Kidney epithelial cell (primary cell): ENCODE results near the gene SMARCB1. TPM values are rescaled to one million over a fixed set of nuclear protein-coding genes. Genes with fewer than 3 reads are reported as not detected.
A peak's percentile ranks its signal among the peaks of the same experiment; 100 is the strongest.

ENCODE experiments used
- DNase-seq: peaks from one replicate; pipeline ENCODE4 v3.0.0-alpha.2; 2010; ENCODE audit warnings: low read depth
- H3K27me3 ChIP-seq: 2 replicates; pipeline ENCODE4 v1.6.0; 2011; ENCODE audit warnings: low read length; ENCODE audit not compliant: control insufficient read depth, insufficient read depth
- H3K36me3 ChIP-seq: 2 replicates; pipeline ENCODE4 v1.5.1; 2011; ENCODE audit warnings: low read length; ENCODE audit not compliant: control insufficient read depth, insufficient read depth
- H3K4me3 ChIP-seq: 2 replicates; pipeline ENCODE4 v1.5.1; 2011; ENCODE audit warnings: low read depth, mild to moderate bottlenecking, control low read depth, low read length
- total RNA-seq: library from RNA; depleted of rRNA; stranded (reverse); fragments of >200 nt; gene quantifications from 2 replicates; pipeline ENCODE4 v1.2.3, GENCODE V29; 2015
- TF ChIP-seq, protein P1 (sequence below): IDR thresholded peaks from 2 replicates; pipeline ENCODE4 v1.5.1; 2011; ENCODE audit warnings: mild to moderate bottlenecking, moderate library complexity, low read length, control low read depth, inconsistent platforms; ENCODE audit not compliant: insufficient read depth, poor library complexity, severe bottlenecking

The SMARCB1 gene
- total RNA-seq, 1 donor from 2014 or later, result 168 TPM

DNA sequence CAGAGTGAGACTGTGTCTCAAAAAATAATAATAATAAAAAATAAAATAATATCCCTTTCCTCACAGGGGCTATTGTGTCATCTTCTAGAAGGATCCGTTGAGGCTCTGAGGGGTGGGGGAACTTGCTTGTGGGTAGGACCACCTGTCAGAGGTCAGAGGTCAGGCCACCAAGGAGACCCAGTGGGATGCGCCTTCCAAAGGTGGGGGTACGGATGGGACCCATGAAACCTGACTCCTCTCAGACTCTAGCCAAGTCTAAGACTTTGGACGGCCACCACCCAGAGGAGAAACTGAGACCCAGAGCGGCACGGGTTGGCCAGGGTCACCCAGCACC, 14.5 kb upstream of the SMARCB1 start:
- H3K27me3 ChIP-seq, result no peaks in the 10 kb centered on the region
- no peaks in the 10 kb centered on the region for H3K36me3 ChIP-seq
- DNase-seq, result no peak
- peak overlapping the region; percentile 42 for H3K4me3 ChIP-seq
- TF ChIP-seq, protein P1, sequence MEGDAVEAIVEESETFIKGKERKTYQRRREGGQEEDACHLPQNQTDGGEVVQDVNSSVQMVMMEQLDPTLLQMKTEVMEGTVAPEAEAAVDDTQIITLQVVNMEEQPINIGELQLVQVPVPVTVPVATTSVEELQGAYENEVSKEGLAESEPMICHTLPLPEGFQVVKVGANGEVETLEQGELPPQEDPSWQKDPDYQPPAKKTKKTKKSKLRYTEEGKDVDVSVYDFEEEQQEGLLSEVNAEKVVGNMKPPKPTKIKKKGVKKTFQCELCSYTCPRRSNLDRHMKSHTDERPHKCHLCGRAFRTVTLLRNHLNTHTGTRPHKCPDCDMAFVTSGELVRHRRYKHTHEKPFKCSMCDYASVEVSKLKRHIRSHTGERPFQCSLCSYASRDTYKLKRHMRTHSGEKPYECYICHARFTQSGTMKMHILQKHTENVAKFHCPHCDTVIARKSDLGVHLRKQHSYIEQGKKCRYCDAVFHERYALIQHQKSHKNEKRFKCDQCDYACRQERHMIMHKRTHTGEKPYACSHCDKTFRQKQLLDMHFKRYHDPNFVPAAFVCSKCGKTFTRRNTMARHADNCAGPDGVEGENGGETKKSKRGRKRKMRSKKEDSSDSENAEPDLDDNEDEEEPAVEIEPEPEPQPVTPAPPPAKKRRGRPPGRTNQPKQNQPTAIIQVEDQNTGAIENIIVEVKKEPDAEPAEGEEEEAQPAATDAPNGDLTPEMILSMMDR, result no peak

DNA sequence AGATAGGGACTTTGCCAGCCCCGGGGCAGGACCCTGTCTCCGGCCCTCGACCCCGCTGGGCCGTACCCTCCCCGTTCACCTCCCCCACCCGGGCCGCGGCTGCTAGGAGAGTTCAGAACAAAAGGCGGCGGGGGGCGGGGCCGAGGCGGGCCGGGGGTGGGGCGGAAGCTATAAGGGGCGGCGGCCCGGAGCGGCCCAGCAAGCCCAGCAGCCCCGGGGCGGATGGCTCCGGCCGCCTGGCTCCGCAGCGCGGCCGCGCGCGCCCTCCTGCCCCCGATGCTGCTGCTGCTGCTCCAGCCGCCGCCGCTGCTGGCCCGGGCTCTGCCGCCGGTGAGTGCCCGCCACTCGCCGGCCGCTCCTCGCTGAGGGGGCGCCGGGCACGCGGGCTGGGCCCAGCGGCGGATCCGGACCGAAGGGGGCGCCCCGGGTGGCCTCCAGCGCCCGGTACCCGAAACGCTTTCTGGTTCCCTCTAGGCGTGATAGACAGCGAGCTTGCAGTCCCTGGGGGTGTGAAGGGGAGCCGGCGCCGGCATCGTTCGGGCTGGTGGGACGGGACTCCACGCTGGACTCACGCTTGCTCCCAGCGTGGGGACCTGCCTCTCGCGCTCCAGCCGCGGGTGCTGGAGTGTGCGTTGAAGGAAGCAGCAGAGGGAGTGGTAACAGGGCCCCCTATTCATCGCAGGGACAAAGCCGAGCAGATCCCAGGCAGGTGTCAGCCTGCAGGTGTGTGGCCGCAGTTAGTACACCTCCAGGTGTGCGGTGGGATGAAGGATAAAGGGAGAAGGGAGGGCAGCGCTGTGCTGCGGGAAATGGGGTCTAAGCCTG, 13.9 kb upstream of the SMARCB1 start, which contains the start of gene MMP11:
Gene MMP11 (plus strand): TSS at position 201 of the 825 bp plus-strand sequence. CDS start 22 bp downstream, at position 223.
- Histone ChIP-seq H3K36me3 (no peaks in the 10 kb centered on the region), H3K4me3 (peak within 1 kb of the TSS; percentile 42), H3K27me3 (no peaks in the 10 kb centered on the region)
- TF ChIP-seq, protein P1, result no peak
- no peak for DNase-seq

DNA sequence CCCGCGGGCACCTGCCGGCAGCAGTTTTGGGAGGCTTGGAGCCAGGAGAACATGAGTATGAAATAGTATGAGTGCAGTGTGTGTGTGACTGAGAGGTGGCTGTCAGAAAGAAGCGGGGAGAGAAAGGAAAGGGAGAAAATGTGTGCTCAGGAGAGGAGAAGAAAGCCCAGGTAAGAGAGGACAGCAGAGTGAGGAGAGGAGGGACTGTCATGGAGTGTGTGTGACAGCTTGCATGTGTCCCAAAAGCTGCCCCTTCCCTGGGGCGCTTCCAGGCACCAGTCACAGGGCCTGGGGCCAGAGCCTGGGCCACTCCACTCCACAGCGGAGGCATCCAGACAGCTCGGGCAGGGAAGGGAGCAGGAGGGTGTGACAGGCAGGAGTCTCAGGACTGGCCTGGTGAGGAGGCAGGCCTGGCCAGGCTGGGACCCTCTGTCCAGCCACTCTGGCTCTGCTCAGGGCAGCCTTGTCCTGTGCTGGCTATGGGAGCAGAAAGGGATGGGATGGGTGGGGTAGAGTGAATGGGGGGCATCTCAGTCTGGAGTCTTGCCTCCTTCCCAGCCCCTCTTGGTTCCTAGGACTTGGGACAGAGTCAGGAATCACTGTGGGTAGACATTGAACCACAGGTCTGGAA, 13.2 kb upstream of the SMARCB1 start:
- Histone ChIP-seq H3K4me3 (no peak overlapping the region), H3K36me3 (no peaks in the 10 kb centered on the region), H3K27me3 (no peaks in the 10 kb centered on the region)
- no peak for DNase-seq
- TF ChIP-seq, protein P1, result no peak

DNA sequence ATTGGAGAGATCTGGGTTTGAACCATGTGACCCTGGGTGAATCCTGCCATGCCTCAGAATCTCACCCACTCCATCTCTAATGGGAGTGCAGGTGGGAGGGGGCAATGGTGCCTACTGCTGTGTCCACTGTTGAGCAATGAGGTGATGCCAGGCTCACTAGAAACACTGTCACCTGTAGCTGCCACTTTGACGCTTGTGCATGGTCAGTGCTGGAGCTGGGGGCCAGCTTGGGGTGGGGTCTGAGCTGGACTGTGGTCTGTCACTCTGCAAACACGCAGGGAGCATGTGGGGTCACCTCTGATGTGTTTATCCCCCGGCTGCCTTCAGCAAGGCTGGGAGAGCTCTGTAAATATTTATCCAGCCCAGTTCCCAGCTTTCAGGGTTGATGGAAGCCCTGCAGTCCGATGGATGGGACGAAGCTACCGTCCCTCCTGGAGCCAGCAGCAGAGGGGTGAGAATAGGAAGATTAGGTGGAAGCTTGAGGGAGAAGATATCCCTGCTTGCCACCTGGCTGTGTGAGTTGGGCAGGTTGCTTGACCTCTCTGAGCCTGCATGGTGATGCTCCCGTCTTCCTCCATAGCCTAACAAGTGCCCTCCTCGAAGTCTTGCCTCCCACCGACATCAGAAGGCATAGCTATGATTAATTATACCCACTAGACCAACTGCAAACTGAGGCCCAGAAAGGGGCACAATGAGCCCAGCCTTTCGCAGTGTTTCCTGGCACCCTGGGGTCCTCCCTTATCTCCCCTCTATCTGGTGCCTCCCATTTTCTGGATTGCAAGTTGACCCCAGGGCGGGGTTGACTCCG, 12.4 kb upstream of the SMARCB1 start:
- H3K27me3 ChIP-seq, result no peaks in the 10 kb centered on the region
- no peak for DNase-seq
- no peaks in the 10 kb centered on the region for H3K36me3 ChIP-seq
- H3K4me3 ChIP-seq, result no peak overlapping the region
- TF ChIP-seq, protein P1, result no peak

DNA sequence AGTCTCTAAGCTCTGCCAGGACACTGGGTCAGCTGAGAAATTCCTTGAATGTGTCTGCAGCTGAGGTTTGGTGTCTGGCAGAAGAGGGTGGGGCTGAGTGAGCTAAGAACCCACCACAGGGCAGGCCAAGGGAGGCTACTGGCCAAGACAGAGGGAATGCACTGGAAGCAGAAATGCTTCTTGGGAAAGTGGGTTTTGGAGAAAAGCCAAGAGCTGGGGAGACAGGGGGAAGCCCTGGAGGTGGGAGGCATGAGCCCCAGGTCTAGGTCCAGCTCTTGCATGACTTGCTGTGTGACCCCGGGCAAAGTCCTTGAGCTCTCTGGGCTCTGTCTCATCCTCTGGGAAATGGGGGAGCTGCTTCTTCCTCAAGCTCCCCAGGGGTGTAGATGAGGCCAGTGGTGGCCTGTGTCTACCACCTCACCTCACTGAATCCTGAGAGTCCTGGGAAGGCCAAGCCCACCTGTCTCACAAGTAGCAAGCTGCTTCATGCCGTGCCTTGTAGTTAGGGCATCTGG, 11.8 kb upstream of the SMARCB1 start:
- DNase-seq, result no peak
- Histone ChIP-seq H3K27me3 (no peaks in the 10 kb centered on the region), H3K4me3 (no peak overlapping the region), H3K36me3 (no peaks in the 10 kb centered on the region)
- TF ChIP-seq, protein P1, result no peak
